ENCODE measurements around the gene CXCL8. TPM values are rescaled to one million over a fixed set of nuclear protein-coding genes. Genes with fewer than 3 reads are reported as not detected.

CXCL8 gene
- polyA plus RNA-seq, 3 donors, result 275 to 604 (median 328) TPM

- no peak overlapping the region for H2AFZ ChIP-seq (ENCODE audit: insufficient read depth, low read depth, low read length, poor library complexity, severe bottlenecking)
- WGBS (ENCODE audit: insufficient coverage), result 100% methylated on average over 2 of the region's 2 CpGs
- peak overlapping the region; percentile 90 to 95 (median 93) for H3K27ac Mint-ChIP-seq
Measured at GRCh38 chr4:73734530-73735001, 5.8 kb upstream of the CXCL8 start.

DNA sequence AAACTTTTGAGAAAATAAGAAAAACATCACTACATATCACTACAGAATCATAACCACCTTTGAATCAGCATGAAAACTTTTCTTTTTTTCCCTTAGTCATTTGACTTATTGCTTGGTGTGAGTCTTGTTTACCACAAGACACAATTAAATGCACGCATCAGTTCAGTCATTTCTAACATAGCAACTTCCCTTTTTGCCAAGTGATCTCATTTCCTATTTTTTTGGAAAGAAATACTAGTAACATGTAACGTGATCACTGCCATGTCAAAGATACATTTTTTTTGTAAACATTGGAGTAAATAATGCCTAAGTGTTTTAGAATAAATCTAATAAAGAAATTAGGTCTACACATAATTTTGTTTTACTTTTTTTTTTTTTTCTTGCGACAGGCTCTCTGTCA is 5.1 kb upstream of the CXCL8 start:
- peak; percentile 89 to 98 (median 95) for DNase-seq
- no peaks in the 10 kb centered on the region for H3K9me3 ChIP-seq (replicated peaks in 1 of 2; ENCODE audit: control insufficient read depth in 1 of 2, insufficient read depth in 1 of 2, low read length in 2 of 2)
- intact Hi-C loops (cut with micrococcal nuclease), result loop anchor here (10.0 kb wide), 2 partner anchors 100 to 280 kb away; partner anchors contain the start of gene CXCL6 (in 1 of the 2)
- peaks cover 57% of the 10 kb centered on the region for H3K4me1 Mint-ChIP-seq
- peaks cover 0 to 5% (median 0%) of the 10 kb centered on the region in 7 donors for H3K9me3 Mint-ChIP-seq
- no peaks in the 10 kb centered on the region for H4K20me1 ChIP-seq (ENCODE audit: insufficient read depth, low read length)
- peaks cover 0 to 5% (median 0%) of the 10 kb centered on the region in 3 donors for H3K27me3 Mint-ChIP-seq (ENCODE audit: low read depth in 3 of 3)
- H3K27me3 ChIP-seq (ENCODE audit: control insufficient read depth in 2 of 2, insufficient read depth in 2 of 2, low read length in 2 of 2), result no peaks in the 10 kb centered on the region
- peak overlapping the region; percentile 82 to 91 for H3K27ac ChIP-seq (ENCODE audit: low read depth in 1 of 2, low read length in 2 of 2)
- H3K36me3 ChIP-seq (replicated peaks in 1 of 2; ENCODE audit: control insufficient read depth in 1 of 2, insufficient read depth in 2 of 2, low read length in 2 of 2), result no peaks in the 10 kb centered on the region
- WGBS (ENCODE audit: insufficient coverage), result no CpG with 5 or more reads among the region's 3 CpGs
- peaks cover 59 to 65% of the 10 kb centered on the region in 2 donors for H3K4me1 ChIP-seq (ENCODE audit: control insufficient read depth in 1 of 2, insufficient read depth in 2 of 2, low read length in 2 of 2)
- H3K4me3 Mint-ChIP-seq, result no peak overlapping the region
- peak overlapping the region; percentile 75 to 97 (median 95) for H3K27ac Mint-ChIP-seq
- no peak overlapping the region for H3K4me3 ChIP-seq (replicated peaks in 1 of 3; ENCODE audit: low read depth in 2 of 3, low read length in 3 of 3)
- peak overlapping the region; percentile 10 for H3K4me2 ChIP-seq (replicated peaks; ENCODE audit: extremely low read depth, low read length, poor library complexity, severe bottlenecking)
- no peak overlapping the region for H2AFZ ChIP-seq (ENCODE audit: insufficient read depth, low read depth, low read length, poor library complexity, severe bottlenecking)
- no peak overlapping the region for H3K9ac ChIP-seq (ENCODE audit: insufficient read depth, low read length, poor library complexity, severe bottlenecking)
- TF ChIP-seq CTCF (IDR thresholded peaks at IDR 0.05), result no peak
- H3K79me2 ChIP-seq (ENCODE audit: insufficient read depth, low read length), result no peaks in the 10 kb centered on the region
- H3K36me3 Mint-ChIP-seq, result peaks cover 0 to 11% of the 10 kb centered on the region in 2 donors

More at GRCh38 chr4:73734530-73735001, 5.8 kb upstream of the CXCL8 start:
- no peak overlapping the region for H3K4me3 ChIP-seq (replicated peaks in 1 of 3; ENCODE audit: low read depth in 2 of 3, low read length in 3 of 3)
- peaks cover 0 to 5% (median 0%) of the 10 kb centered on the region in 3 donors for H3K27me3 Mint-ChIP-seq (ENCODE audit: low read depth in 3 of 3)
- peaks cover 63 to 66% of the 10 kb centered on the region in 2 donors for H3K4me1 ChIP-seq (ENCODE audit: control insufficient read depth in 1 of 2, insufficient read depth in 2 of 2, low read length in 2 of 2)
- H3K27me3 ChIP-seq (ENCODE audit: control insufficient read depth in 2 of 2, insufficient read depth in 2 of 2, low read length in 2 of 2), result no peaks in the 10 kb centered on the region
- peaks cover 0 to 5% (median 0%) of the 10 kb centered on the region in 7 donors for H3K9me3 Mint-ChIP-seq
- H3K36me3 Mint-ChIP-seq, result peaks cover 0 to 11% of the 10 kb centered on the region in 2 donors
- no peaks in the 10 kb centered on the region for H3K79me2 ChIP-seq (ENCODE audit: insufficient read depth, low read length)
- no peak for TF ChIP-seq CTCF (IDR thresholded peaks at IDR 0.05)
- peak overlapping the region in 1 of 2 donors; percentile 91 for H3K27ac ChIP-seq (ENCODE audit: low read depth in 1 of 2, low read length in 2 of 2)
- H4K20me1 ChIP-seq (ENCODE audit: insufficient read depth, low read length), result no peaks in the 10 kb centered on the region
- no peaks in the 10 kb centered on the region for H3K36me3 ChIP-seq (replicated peaks in 1 of 2; ENCODE audit: control insufficient read depth in 1 of 2, insufficient read depth in 2 of 2, low read length in 2 of 2)
- no peak overlapping the region for H3K9ac ChIP-seq (ENCODE audit: insufficient read depth, low read length, poor library complexity, severe bottlenecking)
- no peak overlapping the region for H3K4me3 Mint-ChIP-seq
- H3K9me3 ChIP-seq (replicated peaks in 1 of 2; ENCODE audit: control insufficient read depth in 1 of 2, insufficient read depth in 1 of 2, low read length in 2 of 2), result no peaks in the 10 kb centered on the region
- H3K4me2 ChIP-seq (replicated peaks; ENCODE audit: extremely low read depth, low read length, poor library complexity, severe bottlenecking), result no peak overlapping the region
- intact Hi-C loops (cut with micrococcal nuclease), result loop anchor here (5.0 to 10.0 kb wide), 4 partner anchors 100 to 928 kb away; partner anchors contain the start of gene CXCL6 (in 1 of the 2)
- no peak for DNase-seq
- H3K4me1 Mint-ChIP-seq, result peaks cover 54% of the 10 kb centered on the region

All from CD14-positive monocyte (primary cell).